MM.1S (cell line): Measurements from ENCODE around the gene TUBGCP3.

ENCODE experiments used
- DNase-seq: peaks from one replicate; pipeline ENCODE4 v3.0.0-alpha.2; 2015
- H2AFZ ChIP-seq: fragments of 300-600 bp; sonication (generic); 2 replicates; pipeline ENCODE4 v1.6.0; 2016; ENCODE audit warnings: antibody characterized with exemption, low read length
- H3F3A ChIP-seq: fragments of 300-600 bp; sonication (generic); 2 replicates; pipeline ENCODE4 v1.6.1; 2016; ENCODE audit warnings: mild to moderate bottlenecking, antibody characterized with exemption, low read length, moderate library complexity, mixed read lengths; ENCODE audit not compliant: insufficient read depth
- H3K27ac ChIP-seq: fragments of 300-600 bp; sonication (generic); 2 replicates; pipeline ENCODE4 v1.5.1; 2016; ENCODE audit warnings: mild to moderate bottlenecking, low read length
- H3K27me3 ChIP-seq: fragments of 300-600 bp; sonication (generic); replicated peaks from 2 replicates; pipeline ENCODE4 v1.6.0; 2016; ENCODE audit warnings: low read length; ENCODE audit not compliant: insufficient read depth
- H3K36me3 ChIP-seq: fragments of 300-600 bp; sonication (generic); replicated peaks from 2 replicates; pipeline ENCODE4 v1.6.1; 2016; ENCODE audit warnings: mild to moderate bottlenecking, low read length, mixed read lengths; ENCODE audit not compliant: insufficient read depth
- H3K4me1 ChIP-seq: fragments of 300-600 bp; sonication (generic); 2 replicates; pipeline ENCODE4 v1.6.1; 2016; ENCODE audit warnings: low read length, mixed read lengths
- H3K4me2 ChIP-seq: fragments of 300-600 bp; sonication (generic); 2 replicates; pipeline ENCODE4 v1.6.0; 2016; ENCODE audit warnings: low read depth, low read length
- H3K4me3 ChIP-seq: fragments of 300-600 bp; sonication (generic); 2 replicates; pipeline ENCODE4 v1.5.1; 2016; ENCODE audit warnings: low read length, mixed read lengths
- H3K79me2 ChIP-seq: fragments of 300-600 bp; sonication (generic); 2 replicates; pipeline ENCODE4 v1.6.1; 2016; ENCODE audit warnings: mixed run types, low read length, mixed read lengths
- H3K9ac ChIP-seq: fragments of 300-600 bp; sonication (generic); 2 replicates; pipeline ENCODE4 v1.6.1; 2016; ENCODE audit warnings: low read length, mixed read lengths
- H3K9me2 ChIP-seq: fragments of 300-600 bp; sonication (generic); replicated peaks from 2 replicates; pipeline ENCODE4 v1.6.1; 2016; ENCODE audit warnings: mild to moderate bottlenecking, low read length, mixed read lengths; ENCODE audit not compliant: insufficient read depth
- H3K9me3 ChIP-seq: fragments of 300-600 bp; sonication (generic); replicated peaks from 2 replicates; pipeline ENCODE4 v1.6.1; 2016; ENCODE audit warnings: mild to moderate bottlenecking, low read length, mixed read lengths; ENCODE audit not compliant: insufficient read depth
- H4K20me1 ChIP-seq: fragments of 300-600 bp; sonication (generic); 2 replicates; pipeline ENCODE4 v1.6.1; 2016; ENCODE audit warnings: mild to moderate bottlenecking, low read length, moderate library complexity, mixed read lengths; ENCODE audit not compliant: insufficient read depth
- CTCF ChIP-seq: fragments of 300-600 bp; sonication (generic); IDR thresholded peaks from 2 replicates; pipeline ENCODE4 v1.5.1; 2016; ENCODE audit warnings: antibody characterized with exemption, low read length, mixed read lengths
- EZH2 ChIP-seq: fragments of 300-600 bp; sonication (generic); optimal IDR thresholded peaks from 2 replicates; pipeline ENCODE3; 2017; ENCODE audit warnings: low read depth, mild to moderate bottlenecking, antibody characterized with exemption, low read length, mixed read lengths
- EZH2phosphoT487 ChIP-seq: fragments of 300-600 bp; sonication (generic); IDR thresholded peaks from 2 replicates; pipeline ENCODE4 v1.6.1; 2018; ENCODE audit warnings: antibody characterized with exemption, low read length

TUBGCP3 gene

GRCh38 chr13:112477070-112477619, 110.8 kb downstream of the TUBGCP3 start:
- TF ChIP-seq EZH2 (no peak), CTCF (no peak)
- no peak overlapping the region for H3K4me2 ChIP-seq
- no peaks in the 10 kb centered on the region for H3K9me3 ChIP-seq
- H3F3A ChIP-seq: no peaks in the 10 kb centered on the region
- no peaks in the 10 kb centered on the region for H3K4me1 ChIP-seq
- H3K27me3 ChIP-seq: no peaks in the 10 kb centered on the region
- no peaks in the 10 kb centered on the region for H4K20me1 ChIP-seq
- H3K9me2 ChIP-seq: no peaks in the 10 kb centered on the region
- H3K9ac ChIP-seq: no peak overlapping the region
- H2AFZ ChIP-seq: no peak overlapping the region
- no peak overlapping the region for H3K27ac ChIP-seq
- H3K79me2 ChIP-seq: no peaks in the 10 kb centered on the region
- no peaks in the 10 kb centered on the region for H3K36me3 ChIP-seq
- no peak for DNase-seq
- no peak overlapping the region for H3K4me3 ChIP-seq

GRCh38 chr13:112475889-112476288, 112.1 kb downstream of the TUBGCP3 start:
- Histone ChIP-seq H3K4me3 (no peak overlapping the region), H3K27me3 (no peaks in the 10 kb centered on the region), H3K27ac (no peak overlapping the region), H3K4me2 (no peak overlapping the region), H3K4me1 (no peaks in the 10 kb centered on the region), H3K9me2 (no peaks in the 10 kb centered on the region), H3F3A (no peaks in the 10 kb centered on the region), H4K20me1 (no peaks in the 10 kb centered on the region), H3K9me3 (no peaks in the 10 kb centered on the region), H3K79me2 (no peaks in the 10 kb centered on the region), H3K36me3 (no peaks in the 10 kb centered on the region), H3K9ac (no peak overlapping the region), H2AFZ (no peak overlapping the region)
- no peak for DNase-seq
- TF ChIP-seq CTCF: no peak
- no peak for TF ChIP-seq EZH2
- no peak for TF ChIP-seq EZH2phosphoT487

GRCh38 chr13:112474869-112475268, 113.1 kb downstream of the TUBGCP3 start:
- H3K36me3 ChIP-seq: no peaks in the 10 kb centered on the region

More at GRCh38 chr13:112474869-112475268, 113.1 kb downstream of the TUBGCP3 start:
- H3K9me2 ChIP-seq: no peaks in the 10 kb centered on the region
- no peaks in the 10 kb centered on the region for H3K79me2 ChIP-seq
- H3K27ac ChIP-seq: no peak overlapping the region
- no peak overlapping the region for H2AFZ ChIP-seq
- no peak overlapping the region for H3K9ac ChIP-seq
- H3K27me3 ChIP-seq: no peaks in the 10 kb centered on the region
- no peak for TF ChIP-seq EZH2phosphoT487
- no peak for TF ChIP-seq CTCF
- no peak for TF ChIP-seq EZH2
- no peaks in the 10 kb centered on the region for H3K9me3 ChIP-seq
- no peak overlapping the region for H3K4me2 ChIP-seq
- no peak for DNase-seq
- H3K4me1 ChIP-seq: no peaks in the 10 kb centered on the region
- H3F3A ChIP-seq: no peaks in the 10 kb centered on the region
- no peaks in the 10 kb centered on the region for H4K20me1 ChIP-seq
- H3K4me3 ChIP-seq: no peak overlapping the region
